ENCODE measurements around the gene PTPN5.
A peak's percentile ranks its signal among the peaks of the same experiment; 100 is the strongest.

Gene PTPN5

DNA sequence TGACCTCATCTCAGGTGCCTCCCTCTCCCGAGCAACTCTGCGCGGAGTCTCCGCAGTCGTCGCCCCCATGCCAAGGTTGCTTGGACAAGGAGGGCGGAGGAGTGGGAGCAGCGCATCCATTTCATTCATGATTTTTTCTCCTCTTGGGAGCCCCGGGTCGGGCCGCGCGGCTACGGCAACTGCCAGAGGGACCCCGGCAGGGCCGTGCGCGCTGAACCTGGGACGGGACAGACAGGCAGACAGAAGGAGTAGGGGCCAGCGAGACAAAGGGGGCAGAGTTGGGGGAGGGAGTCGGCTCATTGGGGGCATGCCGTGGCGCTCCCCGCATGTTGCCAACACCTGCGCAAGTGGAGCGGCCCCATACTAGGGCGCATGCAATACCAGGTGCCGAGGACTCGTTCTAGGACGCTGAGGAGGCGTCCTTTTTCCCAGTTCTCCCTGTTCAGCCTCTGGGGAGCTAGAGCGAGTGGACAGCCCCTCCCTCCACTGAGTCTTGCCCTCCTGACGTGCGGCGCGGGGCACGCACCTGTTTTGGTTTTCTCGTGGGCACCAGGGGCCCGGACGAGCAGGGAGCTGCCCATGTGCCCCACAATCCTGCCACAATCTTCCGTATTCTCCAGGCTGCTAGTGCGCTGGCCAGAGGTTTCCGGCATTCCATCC lies 501 bp upstream of the PTPN5 start:
- Histone ChIP-seq H3K27ac (ENCODE audit: insufficient read depth, low read depth, low read length, poor library complexity, severe bottlenecking) (no peak overlapping the region), H3K4me1 (ENCODE audit: control insufficient read depth, insufficient read depth, low read length) (no peaks in the 10 kb centered on the region), H3K36me3 (ENCODE audit: control insufficient read depth, insufficient read depth, low read length) (no peaks in the 10 kb centered on the region), H3K9me3 (ENCODE audit: control insufficient read depth, low read length) (no peaks in the 10 kb centered on the region), H3K4me3 (ENCODE audit: insufficient read depth, low read depth, low read length) (peak overlapping the region; percentile 55), H3K27me3 (ENCODE audit: control insufficient read depth, insufficient read depth, low read length, poor library complexity, severe bottlenecking) (peaks cover 61% of the 10 kb centered on the region)
- 1% methylated on average over 43 of the region's 43 CpGs for WGBS, 2 experiments

DNA sequence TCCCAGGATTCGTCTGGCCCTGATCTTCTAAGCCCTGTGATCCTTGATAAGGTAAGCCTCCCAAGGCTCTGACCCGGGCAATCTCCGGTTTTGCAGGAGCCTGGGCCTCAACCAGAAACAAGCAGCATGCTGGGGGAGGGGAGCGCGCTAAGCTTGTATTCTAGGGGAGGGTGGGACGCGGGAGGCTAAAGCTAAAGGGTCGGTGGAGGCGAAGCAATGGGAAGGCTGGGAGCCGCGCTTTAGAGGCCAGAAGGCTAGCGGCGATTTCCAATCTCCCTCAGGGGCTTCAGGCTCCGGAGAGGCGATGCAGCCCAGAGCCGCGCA lies 753 bp downstream of the PTPN5 start:
- Histone ChIP-seq H3K27ac (ENCODE audit: insufficient read depth, low read depth, low read length, poor library complexity, severe bottlenecking) (no peak overlapping the region), H3K4me3 (ENCODE audit: insufficient read depth, low read depth, low read length) (peak overlapping the region; percentile 55), H3K4me1 (ENCODE audit: control insufficient read depth, insufficient read depth, low read length) (no peaks in the 10 kb centered on the region), H3K9me3 (ENCODE audit: control insufficient read depth, low read length) (no peaks in the 10 kb centered on the region), H3K36me3 (ENCODE audit: control insufficient read depth, insufficient read depth, low read length) (no peaks in the 10 kb centered on the region), H3K27me3 (ENCODE audit: control insufficient read depth, insufficient read depth, low read length, poor library complexity, severe bottlenecking) (peaks cover 61% of the 10 kb centered on the region)
- WGBS, 2 experiments = 5% methylated on average over 17 of the region's 17 CpGs

DNA sequence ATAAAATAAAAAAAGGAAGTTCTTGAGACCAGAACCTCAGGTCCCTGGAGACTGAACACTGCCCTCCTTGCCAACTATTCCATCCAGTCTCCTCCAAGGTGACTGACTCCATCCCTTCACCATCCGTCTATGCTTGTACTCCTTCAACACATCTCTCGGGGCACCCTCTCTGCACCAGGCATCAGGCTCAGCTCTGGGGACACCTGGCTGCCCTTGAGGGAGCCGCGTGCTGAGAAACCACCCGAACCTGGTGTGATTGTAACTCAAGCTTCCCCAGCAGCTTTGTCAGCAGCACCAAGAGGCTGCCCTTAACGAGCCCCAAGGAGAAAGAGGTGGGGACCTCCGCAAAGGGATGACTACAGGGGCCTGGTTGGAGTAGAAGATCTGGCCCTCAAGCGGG lies 1.7 kb downstream of the PTPN5 start:
- no peak overlapping the region for H3K4me3 ChIP-seq (ENCODE audit: insufficient read depth, low read depth, low read length)
- WGBS, 2 experiments = 78 to 80% methylated on average over 8 of the region's 8 CpGs
- H3K27ac ChIP-seq (ENCODE audit: insufficient read depth, low read depth, low read length, poor library complexity, severe bottlenecking) = no peak overlapping the region
- H3K9me3 ChIP-seq (ENCODE audit: control insufficient read depth, low read length) = no peaks in the 10 kb centered on the region
- H3K4me1 ChIP-seq (ENCODE audit: control insufficient read depth, insufficient read depth, low read length) = no peaks in the 10 kb centered on the region
- no peaks in the 10 kb centered on the region for H3K36me3 ChIP-seq (ENCODE audit: control insufficient read depth, insufficient read depth, low read length)
- peaks cover 61% of the 10 kb centered on the region for H3K27me3 ChIP-seq (ENCODE audit: control insufficient read depth, insufficient read depth, low read length, poor library complexity, severe bottlenecking)

DNA sequence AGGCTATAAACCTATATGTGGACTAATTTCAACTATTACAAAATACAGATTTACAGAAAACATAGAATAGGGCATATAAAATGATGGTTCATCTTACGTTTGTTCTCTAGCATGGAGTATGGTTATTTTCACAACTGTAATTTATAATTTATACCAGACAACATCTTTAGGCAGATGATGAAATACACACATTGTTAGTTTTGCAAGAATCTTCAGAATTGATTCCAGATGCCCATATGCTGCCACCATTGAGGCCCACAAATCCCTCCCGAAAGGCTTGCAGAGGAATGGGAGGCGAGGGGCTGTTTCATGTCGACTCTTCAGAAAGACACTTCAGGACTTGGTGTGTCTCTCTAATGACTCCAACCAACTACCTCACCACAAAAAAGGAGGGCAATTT lies 6.2 kb downstream of the PTPN5 start:
- peaks cover 17% of the 10 kb centered on the region for H3K27me3 ChIP-seq (ENCODE audit: control insufficient read depth, insufficient read depth, low read length, poor library complexity, severe bottlenecking)
- no peak overlapping the region for H3K27ac ChIP-seq (ENCODE audit: insufficient read depth, low read depth, low read length, poor library complexity, severe bottlenecking)
- WGBS, 2 experiments = 95 to 97% methylated on average over 3 of the region's 4 CpGs
- no peaks in the 10 kb centered on the region for H3K4me1 ChIP-seq (ENCODE audit: control insufficient read depth, insufficient read depth, low read length)
- H3K4me3 ChIP-seq (ENCODE audit: insufficient read depth, low read depth, low read length) = no peak overlapping the region
- no peaks in the 10 kb centered on the region for H3K36me3 ChIP-seq (ENCODE audit: control insufficient read depth, insufficient read depth, low read length)
- H3K9me3 ChIP-seq (ENCODE audit: control insufficient read depth, low read length) = no peaks in the 10 kb centered on the region

DNA sequence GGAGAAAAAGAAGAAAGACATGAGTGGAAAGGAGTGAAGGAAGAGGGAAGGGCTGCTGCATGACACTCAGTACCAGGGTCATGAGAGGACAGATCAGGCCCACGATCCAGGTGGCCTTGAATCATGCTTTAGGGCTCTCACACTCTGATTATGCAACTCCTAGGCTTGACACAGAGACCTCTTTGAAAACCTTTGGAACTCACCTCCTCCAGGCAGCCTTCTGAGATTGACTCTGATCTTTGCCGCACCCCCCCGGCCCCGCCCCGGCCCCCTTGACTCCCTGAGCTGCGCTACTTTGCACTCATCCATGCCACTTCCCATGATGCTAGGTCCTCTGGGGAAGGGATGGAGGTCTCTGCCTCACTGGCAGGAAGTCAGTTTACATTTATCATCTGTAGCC lies 10.7 kb downstream of the PTPN5 start:
- Histone ChIP-seq H3K27ac (ENCODE audit: insufficient read depth, low read depth, low read length, poor library complexity, severe bottlenecking) (no peak overlapping the region), H3K4me1 (ENCODE audit: control insufficient read depth, insufficient read depth, low read length) (peaks cover 11% of the 10 kb centered on the region)

DNA sequence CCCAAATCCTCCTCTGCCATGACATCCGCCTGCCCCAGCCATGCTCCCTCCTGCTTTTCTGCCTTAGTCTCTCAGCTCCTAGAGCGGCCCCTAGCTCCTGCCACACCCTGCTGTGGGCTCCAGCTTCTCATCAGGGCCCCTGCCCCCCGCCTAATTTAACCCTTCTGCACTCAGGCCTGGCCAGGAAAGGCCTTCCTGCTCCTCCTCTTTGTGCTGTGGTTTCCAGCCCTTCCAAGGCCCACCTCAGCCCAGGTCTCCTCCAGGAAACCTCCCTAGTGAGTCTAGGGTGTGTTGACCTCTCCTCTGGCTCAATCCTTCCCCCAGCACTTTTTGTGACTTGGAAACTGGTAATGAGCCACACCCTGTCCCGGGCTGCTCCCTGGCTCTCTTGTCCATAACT lies 11.3 kb downstream of the PTPN5 start:
- Histone ChIP-seq H3K27me3 (ENCODE audit: control insufficient read depth, insufficient read depth, low read length, poor library complexity, severe bottlenecking) (no peaks in the 10 kb centered on the region), H3K27ac (ENCODE audit: insufficient read depth, low read depth, low read length, poor library complexity, severe bottlenecking) (no peak overlapping the region), H3K4me3 (ENCODE audit: insufficient read depth, low read depth, low read length) (no peak overlapping the region), H3K36me3 (ENCODE audit: control insufficient read depth, insufficient read depth, low read length) (no peaks in the 10 kb centered on the region), H3K4me1 (ENCODE audit: control insufficient read depth, insufficient read depth, low read length) (peaks cover 11% of the 10 kb centered on the region), H3K9me3 (ENCODE audit: control insufficient read depth, low read length) (no peaks in the 10 kb centered on the region)
- WGBS, 2 experiments = 62 to 69% methylated on average over 4 of the region's 4 CpGs

More for the DNA sequence above, 10.7 kb downstream of the PTPN5 start:
- Histone ChIP-seq H3K4me3 (ENCODE audit: insufficient read depth, low read depth, low read length) (no peak overlapping the region), H3K9me3 (ENCODE audit: control insufficient read depth, low read length) (no peaks in the 10 kb centered on the region), H3K36me3 (ENCODE audit: control insufficient read depth, insufficient read depth, low read length) (no peaks in the 10 kb centered on the region), H3K27me3 (ENCODE audit: control insufficient read depth, insufficient read depth, low read length, poor library complexity, severe bottlenecking) (no peaks in the 10 kb centered on the region)
- WGBS, 2 experiments = 89 to 95% methylated on average over 6 of the region's 6 CpGs

DNA sequence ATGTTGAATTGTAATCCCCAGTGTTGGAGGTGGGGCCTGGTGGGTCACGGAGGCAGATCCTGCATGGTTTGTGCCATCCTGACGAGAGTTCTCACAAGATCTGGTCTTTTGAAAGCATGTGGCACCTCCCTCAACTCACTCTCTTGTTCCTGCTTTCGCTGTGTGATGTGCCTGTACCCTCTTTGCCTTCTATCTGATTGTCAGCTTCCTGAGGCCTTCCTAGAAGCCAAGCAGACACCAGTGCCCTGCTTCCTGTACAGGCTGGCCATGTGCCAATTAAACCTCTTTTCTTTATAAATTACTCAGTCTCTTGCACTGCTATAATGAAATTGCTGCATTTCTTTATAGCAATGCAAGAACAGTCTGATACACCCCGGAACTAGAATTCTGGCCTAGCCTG lies 13.1 kb downstream of the PTPN5 start:
- Histone ChIP-seq H3K27ac (ENCODE audit: insufficient read depth, low read depth, low read length, poor library complexity, severe bottlenecking) (no peak overlapping the region), H3K4me3 (ENCODE audit: insufficient read depth, low read depth, low read length) (no peak overlapping the region), H3K4me1 (ENCODE audit: control insufficient read depth, insufficient read depth, low read length) (peaks cover 11% of the 10 kb centered on the region), H3K9me3 (ENCODE audit: control insufficient read depth, low read length) (no peaks in the 10 kb centered on the region), H3K36me3 (ENCODE audit: control insufficient read depth, insufficient read depth, low read length) (no peaks in the 10 kb centered on the region), H3K27me3 (ENCODE audit: control insufficient read depth, insufficient read depth, low read length, poor library complexity, severe bottlenecking) (no peaks in the 10 kb centered on the region)
- 87 to 90% methylated on average over 4 of the region's 4 CpGs for WGBS, 2 experiments

DNA sequence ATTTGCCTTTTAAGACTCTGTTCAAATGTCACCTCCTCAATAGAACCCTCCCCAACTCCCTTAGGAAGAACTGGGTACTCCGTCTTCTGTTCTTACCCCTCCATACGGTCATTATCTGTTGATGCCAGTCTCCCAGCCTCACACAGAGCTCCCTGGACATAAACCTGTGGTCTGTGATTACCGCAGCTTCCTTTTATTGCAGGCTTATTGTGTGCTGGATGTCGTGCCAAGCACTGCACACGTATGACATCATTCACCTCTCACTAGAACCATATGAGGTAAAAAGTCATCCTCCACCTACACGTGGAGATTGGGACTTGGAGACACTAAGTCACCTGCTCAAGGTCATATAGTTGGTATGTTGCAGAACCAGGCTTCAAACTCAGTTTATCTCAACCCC lies 15.3 kb downstream of the PTPN5 start:
- Histone ChIP-seq H3K27ac (ENCODE audit: insufficient read depth, low read depth, low read length, poor library complexity, severe bottlenecking) (no peak overlapping the region), H3K4me1 (ENCODE audit: control insufficient read depth, insufficient read depth, low read length) (peaks cover 11% of the 10 kb centered on the region), H3K4me3 (ENCODE audit: insufficient read depth, low read depth, low read length) (no peak overlapping the region), H3K9me3 (ENCODE audit: control insufficient read depth, low read length) (no peaks in the 10 kb centered on the region), H3K27me3 (ENCODE audit: control insufficient read depth, insufficient read depth, low read length, poor library complexity, severe bottlenecking) (no peaks in the 10 kb centered on the region), H3K36me3 (ENCODE audit: control insufficient read depth, insufficient read depth, low read length) (no peaks in the 10 kb centered on the region)
- WGBS, 2 experiments = 92 to 93% methylated on average over 6 of the region's 6 CpGs

DNA sequence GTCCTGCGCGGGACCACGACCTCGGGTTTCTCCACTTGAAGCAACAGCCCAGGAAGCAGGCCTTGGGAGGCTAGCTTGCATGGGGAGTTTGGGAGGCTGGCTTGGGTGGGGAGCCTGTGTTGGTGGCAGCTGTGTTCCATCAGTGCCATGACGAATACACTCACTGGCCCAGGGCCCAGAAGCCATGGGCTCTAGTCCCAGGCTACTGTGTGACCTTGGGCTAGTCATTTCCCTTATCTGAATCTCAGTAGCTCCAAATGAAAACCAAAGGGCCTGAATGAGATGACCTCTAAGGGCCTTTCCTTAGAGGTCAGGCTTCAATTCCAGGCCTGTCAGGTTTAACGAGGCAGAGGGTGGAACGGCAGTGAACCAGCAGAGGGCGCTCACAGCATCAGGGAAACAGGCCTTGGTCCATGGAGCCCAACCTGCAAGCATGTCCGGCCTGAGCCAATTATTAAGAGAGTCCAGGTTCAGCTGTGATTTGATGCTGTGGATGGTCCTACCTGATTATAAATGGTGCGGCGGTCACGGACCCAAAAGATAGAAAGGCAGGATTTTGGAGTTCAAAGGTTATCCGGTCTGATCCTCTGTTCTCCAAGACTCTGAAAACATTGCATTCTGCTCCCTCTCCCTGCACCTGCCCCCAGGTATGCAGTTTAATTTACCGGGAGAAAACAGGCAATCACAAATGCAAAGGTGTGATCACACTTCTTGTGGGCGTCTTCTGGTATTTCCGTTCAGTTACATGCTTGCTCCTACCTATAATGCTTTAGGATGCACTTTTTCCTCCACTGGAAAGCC lies 15.9 kb downstream of the PTPN5 start:
- H3K4me3 ChIP-seq (ENCODE audit: insufficient read depth, low read depth, low read length) = no peak overlapping the region
- no peaks in the 10 kb centered on the region for H3K27me3 ChIP-seq (ENCODE audit: control insufficient read depth, insufficient read depth, low read length, poor library complexity, severe bottlenecking)
- no peaks in the 10 kb centered on the region for H3K36me3 ChIP-seq (ENCODE audit: control insufficient read depth, insufficient read depth, low read length)
- peaks cover 11% of the 10 kb centered on the region for H3K4me1 ChIP-seq (ENCODE audit: control insufficient read depth, insufficient read depth, low read length)
- H3K27ac ChIP-seq (ENCODE audit: insufficient read depth, low read depth, low read length, poor library complexity, severe bottlenecking) = no peak overlapping the region
- no peaks in the 10 kb centered on the region for H3K9me3 ChIP-seq (ENCODE audit: control insufficient read depth, low read length)
- 55 to 58% methylated on average over 16 of the region's 16 CpGs for WGBS, 2 experiments

DNA sequence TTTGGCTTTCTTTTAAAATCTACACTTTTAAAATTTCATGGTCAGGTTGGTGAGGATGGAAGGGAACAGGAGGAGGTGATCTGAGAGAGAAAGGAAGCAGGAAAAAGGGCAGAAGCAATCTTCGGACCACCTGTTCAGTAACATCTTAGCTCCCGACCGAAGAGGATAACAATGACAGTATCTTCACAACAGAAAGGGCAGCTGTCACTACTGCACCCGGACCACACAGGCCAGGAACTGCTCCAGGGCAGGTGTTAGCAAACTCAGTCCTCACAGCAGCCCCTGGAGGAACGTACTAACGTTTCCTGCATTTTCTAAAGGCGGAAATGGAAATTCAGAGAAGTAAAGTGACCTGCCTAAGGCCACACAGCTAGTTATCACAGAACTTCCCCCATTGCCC lies 16.8 kb downstream of the PTPN5 start:
- Histone ChIP-seq H3K27me3 (ENCODE audit: control insufficient read depth, insufficient read depth, low read length, poor library complexity, severe bottlenecking) (no peaks in the 10 kb centered on the region), H3K27ac (ENCODE audit: insufficient read depth, low read depth, low read length, poor library complexity, severe bottlenecking) (no peak overlapping the region), H3K36me3 (ENCODE audit: control insufficient read depth, insufficient read depth, low read length) (no peaks in the 10 kb centered on the region), H3K9me3 (ENCODE audit: control insufficient read depth, low read length) (no peaks in the 10 kb centered on the region), H3K4me1 (ENCODE audit: control insufficient read depth, insufficient read depth, low read length) (peaks cover 6% of the 10 kb centered on the region), H3K4me3 (ENCODE audit: insufficient read depth, low read depth, low read length) (no peak overlapping the region)
- WGBS, 2 experiments = 86 to 89% methylated on average over 7 of the region's 7 CpGs
